T47D (cell line): ENCODE results near the gene CACYBP.

Experiments
- DNase-seq, 2 experiments: peaks; one replicate each; pipeline versions ENCODE4 v3.0.0 to v3.0.0-alpha.2; 2011 to 2012; ENCODE audit warnings: low read depth in 1 of 2, low spot score in 1 of 2
- JUND ChIP-seq: IDR thresholded peaks from 2 replicates; pipeline ENCODE4 v1.6.1; 2012; ENCODE audit warnings: low read depth
- in situ Hi-C: cut with HindIII; loops from 2 replicates; pipeline ENCODE4 v1.10.0; 2016; ENCODE audit warnings: low sequenced_read_pairs, low pct_unique_long_range_greater_than_20kb

The CACYBP gene

GRCh38 chr1:174964972-174965361 is 34.8 kb upstream of the CACYBP start:
- in situ Hi-C loops = no loop called here
- peak in 1 of 2 experiments; percentile 32 for DNase-seq
- TF ChIP-seq JUND = no peak

DNA sequence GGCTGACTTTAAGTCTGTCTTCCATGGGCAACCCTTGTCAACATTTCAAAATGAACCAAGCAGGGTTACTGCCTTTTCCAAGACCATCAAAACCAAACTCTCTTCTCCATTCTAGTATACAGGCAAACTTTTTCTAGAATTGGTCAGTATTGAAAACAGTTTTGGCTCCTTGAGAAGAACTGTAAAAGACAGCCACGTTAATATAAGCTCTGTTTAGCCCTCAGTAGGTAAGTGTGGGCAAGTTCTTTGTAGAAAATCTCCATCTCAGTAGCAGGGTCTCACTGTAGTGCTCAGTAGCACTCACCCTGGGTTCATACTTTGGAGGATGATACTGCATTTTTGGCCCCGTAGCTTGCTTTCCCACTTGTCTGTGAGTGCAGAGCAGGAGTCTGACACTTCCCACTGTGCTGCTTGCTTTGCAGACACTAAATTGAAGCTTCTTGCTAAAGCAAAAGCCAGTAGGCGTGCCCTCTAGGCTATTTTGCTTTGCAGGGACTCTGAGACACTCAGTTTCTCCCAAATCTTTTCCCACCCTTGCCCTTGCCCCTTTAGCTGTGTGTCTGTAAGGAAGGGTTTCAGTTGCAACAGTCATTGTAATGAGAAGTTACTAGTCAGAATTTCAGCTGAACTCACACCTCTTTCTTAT is 34.3 kb upstream of the CACYBP start:
- no peak for TF ChIP-seq JUND
- peak in 1 of 2 experiments; percentile 23 for DNase-seq
- in situ Hi-C loops = no loop called here

- DNase-seq = peak; percentile 19 to 90
- TF ChIP-seq JUND = no peak; the same call in 1 of the 2 replicates
- in situ Hi-C loops = no loop called here
These were observed 33.7 kb upstream of the CACYBP start for GRCh38 chr1:174966008-174966572.

- no peak for DNase-seq
- in situ Hi-C loops = no loop called here
These were observed 31.7 kb upstream of the CACYBP start for GRCh38 chr1:174967845-174968705.

GRCh38 chr1:174968750-174969244 is 30.9 kb upstream of the CACYBP start:
- in situ Hi-C loops = no loop called here
- no peak for TF ChIP-seq JUND
- peak in 1 of 2 experiments; percentile 16 for DNase-seq

More at GRCh38 chr1:174967845-174968705, 31.7 kb upstream of the CACYBP start:
- no peak for TF ChIP-seq JUND

DNA sequence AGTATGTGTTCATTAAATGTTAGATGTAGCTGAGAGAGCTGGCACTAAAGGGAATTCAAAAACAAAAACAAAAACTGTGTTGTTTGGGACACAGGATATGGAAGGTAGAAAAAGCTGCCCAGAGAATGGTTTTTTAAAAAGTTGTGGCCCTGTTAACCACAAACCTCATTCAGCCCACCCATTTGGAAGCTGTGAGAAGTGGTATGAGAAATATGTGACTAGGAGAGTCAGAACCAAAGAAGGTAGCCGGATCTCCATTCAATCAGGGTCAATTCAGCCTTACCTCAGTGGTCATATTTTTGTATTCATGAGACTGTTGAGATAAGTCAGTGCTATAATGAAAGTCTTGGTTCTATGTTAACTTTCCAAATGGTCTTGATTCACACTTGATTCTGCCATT is 29.8 kb upstream of the CACYBP start:
- DNase-seq = no peak
- TF ChIP-seq JUND = no peak
- in situ Hi-C loops = no loop called here

DNA sequence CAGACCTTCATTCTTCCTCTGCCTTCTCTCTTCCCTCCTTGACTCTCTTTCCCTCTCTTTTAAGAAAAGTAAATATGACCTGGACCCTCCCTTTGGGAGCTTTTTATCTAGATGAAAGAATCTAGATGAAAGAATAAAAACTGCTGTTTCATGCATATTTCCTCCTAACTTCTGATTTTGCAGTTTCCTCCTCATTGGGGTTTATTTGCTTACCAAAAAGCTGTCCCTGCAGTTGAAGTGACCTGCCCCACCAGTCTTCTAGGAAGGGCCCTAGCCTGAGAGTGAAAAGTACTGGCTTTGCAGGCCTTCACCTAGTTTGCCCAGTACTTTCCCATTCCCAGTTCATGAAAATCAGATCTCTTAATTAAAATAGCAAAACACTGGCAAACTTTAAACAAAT is 28.3 kb upstream of the CACYBP start:
- in situ Hi-C loops = no loop called here
- no peak for DNase-seq
- no peak for TF ChIP-seq JUND

GRCh38 chr1:174971902-174972301 is 27.8 kb upstream of the CACYBP start:
- DNase-seq = peak in 1 of 2 experiments; percentile 9
- TF ChIP-seq JUND = no peak
- in situ Hi-C loops = no loop called here

- in situ Hi-C loops = no loop called here
- no peak for DNase-seq
- TF ChIP-seq JUND = no peak
These were observed 25.0 kb upstream of the CACYBP start for GRCh38 chr1:174974711-174975119.

DNA sequence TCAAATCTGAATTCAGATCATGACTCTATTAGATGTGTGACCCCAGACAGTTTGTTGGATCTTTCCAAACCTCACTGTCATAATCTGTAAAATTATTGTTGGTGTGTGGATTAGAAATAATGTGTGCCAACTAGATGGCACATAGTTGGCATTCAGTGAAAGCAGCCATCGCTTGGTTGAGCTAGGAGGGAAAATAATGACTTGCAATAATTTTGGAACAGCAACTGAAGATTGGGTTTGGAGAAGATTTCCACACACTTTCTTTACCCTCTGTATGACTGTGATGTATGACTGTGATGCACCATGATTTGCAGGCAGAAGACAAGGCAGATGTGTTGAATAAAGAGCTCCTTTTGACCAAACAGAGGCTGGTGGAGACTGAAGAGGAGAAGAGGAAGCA is 24.0 kb upstream of the CACYBP start:
- in situ Hi-C loops = no loop called here
- no peak for TF ChIP-seq JUND
- DNase-seq = no peak

DNA sequence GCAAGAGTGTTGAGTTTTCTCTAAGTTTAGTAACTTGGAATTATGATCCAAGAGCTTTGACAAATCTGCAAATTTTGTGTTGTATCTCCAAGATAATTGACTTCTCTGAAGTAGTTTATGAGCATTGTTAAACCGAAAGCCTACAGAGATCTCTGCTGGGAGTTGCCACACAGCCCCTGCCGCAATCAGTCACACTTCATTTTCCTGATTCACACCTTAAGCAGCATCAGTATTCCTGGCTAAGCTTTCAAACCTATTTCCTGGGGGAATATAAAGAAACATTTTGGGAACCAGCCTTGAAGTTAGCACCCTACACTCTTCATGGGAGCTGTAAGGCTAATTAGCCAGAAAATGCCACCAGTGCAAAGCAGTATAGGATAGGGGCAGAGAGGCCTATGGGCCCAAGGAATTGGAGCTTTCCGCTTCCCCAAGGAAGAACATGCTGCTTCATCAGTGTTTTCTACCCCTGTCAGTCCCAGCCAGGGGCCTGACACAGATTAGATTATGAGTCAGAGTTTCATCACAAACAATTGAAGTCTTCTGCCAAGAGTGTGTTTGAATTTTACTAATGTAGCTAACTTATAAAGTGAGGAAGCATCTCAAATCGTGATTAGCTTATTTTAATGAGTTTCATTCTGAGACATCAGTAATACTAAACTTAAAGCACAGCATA is 23.2 kb upstream of the CACYBP start:
- TF ChIP-seq JUND = no peak
- in situ Hi-C loops = no loop called here
- DNase-seq = no peak

GRCh38 chr1:174982971-174983689 is 16.6 kb upstream of the CACYBP start:
- in situ Hi-C loops = no loop called here
- peak; percentile 20 to 75 for DNase-seq
- no peak for TF ChIP-seq JUND
